ENCODE measurements around the gene CT45A6. TPM values are rescaled to one million over a fixed set of nuclear protein-coding genes. Genes with fewer than 3 reads are reported as not detected.
"Not testable (repeated sequence)": the region's sequence is repeated elsewhere in the genome, so short reads cannot be mapped to it uniquely, and the experiment has no call there.

Gene CT45A6
- not detected for total RNA-seq

GRCh38 chrX:135802687-135803086 lies at the start of gene CT45A6:
CT45A6 (minus strand) TSS chrX:135802787; CDS start chrX:135798993, 3,794 bp downstream.
- DNase-seq (ENCODE audit: low spot score) = not testable (repeated sequence)

- DNase-seq (ENCODE audit: low spot score) = not testable (repeated sequence)
These were observed 34.6 kb upstream of the CT45A6 start, which contains the start of gene CT45A7 for GRCh38 chrX:135837180-135837579. CT45A7 (minus strand) TSS chrX:135837280; CDS start chrX:135833533, 3,747 bp downstream.

DNA sequence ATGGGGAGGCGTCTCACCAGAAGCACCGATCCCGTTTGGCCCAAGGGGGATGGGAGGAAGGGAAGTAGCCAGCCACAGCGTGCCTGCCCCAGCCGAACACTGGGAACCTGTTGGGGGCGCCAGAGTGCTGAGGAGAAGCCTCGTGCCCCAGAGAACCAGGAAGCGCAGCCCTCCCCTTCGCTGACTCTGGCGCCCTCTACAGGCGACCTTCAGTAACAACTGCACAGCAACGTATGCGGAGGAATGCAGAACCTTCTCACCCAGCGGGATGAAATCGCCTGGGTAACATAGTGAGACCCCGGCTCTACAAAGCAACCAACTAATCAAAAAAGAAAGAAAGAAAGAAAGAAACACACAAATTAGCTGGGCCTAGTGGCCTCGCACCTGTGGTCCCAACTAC lies 17.3 kb upstream of the CT45A6 start, which contains the start of gene CT45A2:
CT45A2 (minus strand) TSS at position 101 of the 400 bp plus-strand sequence. CDS start 3,747 bp downstream, outside the sequence.
- DNase-seq (ENCODE audit: low spot score) = not testable (repeated sequence)

DNA sequence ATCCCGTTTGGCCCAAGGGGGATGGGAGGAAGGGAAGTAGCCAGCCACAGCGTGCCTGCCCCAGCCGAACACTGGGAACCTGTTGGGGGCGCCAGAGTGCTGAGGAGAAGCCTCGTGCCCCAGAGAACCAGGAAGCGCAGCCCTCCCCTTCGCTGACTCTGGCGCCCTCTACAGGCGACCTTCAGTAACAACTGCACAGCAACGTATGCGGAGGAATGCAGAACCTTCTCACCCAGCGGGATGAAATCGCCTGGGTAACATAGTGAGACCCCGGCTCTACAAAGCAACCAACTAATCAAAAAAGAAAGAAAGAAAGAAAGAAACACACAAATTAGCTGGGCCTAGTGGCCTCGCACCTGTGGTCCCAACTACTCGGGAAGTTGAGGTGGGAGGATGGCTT lies 17.2 kb downstream of the CT45A6 start, which contains the start of gene CT45A5:
CT45A5 (minus strand) TSS at position 101 of the 400 bp plus-strand sequence. CDS start 3,774 bp downstream, outside the sequence.
- DNase-seq (ENCODE audit: low spot score) = not testable (repeated sequence)

DNA sequence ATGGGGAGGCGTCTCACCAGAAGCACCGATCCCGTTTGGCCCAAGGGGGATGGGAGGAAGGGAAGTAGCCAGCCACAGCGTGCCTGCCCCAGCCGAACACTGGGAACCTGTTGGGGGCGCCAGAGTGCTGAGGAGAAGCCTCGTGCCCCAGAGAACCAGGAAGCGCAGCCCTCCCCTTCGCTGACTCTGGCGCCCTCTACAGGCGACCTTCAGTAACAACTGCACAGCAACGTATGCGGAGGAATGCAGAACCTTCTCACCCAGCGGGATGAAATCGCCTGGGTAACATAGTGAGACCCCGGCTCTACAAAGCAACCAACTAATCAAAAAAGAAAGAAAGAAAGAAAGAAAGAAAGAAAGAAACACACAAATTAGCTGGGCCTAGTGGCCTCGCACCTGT lies 34.5 kb downstream of the CT45A6 start, which contains the start of gene CT45A3:
CT45A3 (minus strand) TSS at position 101 of the 400 bp plus-strand sequence. CDS start 3,747 bp downstream, outside the sequence.
- DNase-seq (ENCODE audit: low spot score) = not testable (repeated sequence)

DNA sequence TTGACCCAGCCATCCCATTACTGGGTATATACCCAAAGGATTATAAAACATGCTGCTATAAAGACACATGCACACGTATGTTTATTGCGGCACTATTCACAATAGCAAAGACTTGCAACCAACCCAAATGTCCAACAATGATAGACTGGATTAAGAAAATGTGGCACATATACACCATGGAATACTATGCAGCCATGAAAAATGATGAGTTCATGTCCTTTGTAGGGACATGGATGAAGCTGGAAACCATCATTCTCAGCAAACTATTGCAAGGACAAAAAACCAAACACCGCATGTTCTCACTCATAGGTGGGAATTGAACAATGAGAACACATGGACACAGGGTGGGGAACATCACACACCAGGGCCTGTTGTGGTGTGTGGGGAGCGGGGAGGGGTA lies 57.8 kb downstream of the CT45A6 start:
- DNase-seq (ENCODE audit: low spot score) = not testable (repeated sequence)

Other genes with a start within 250 kb of the CT45A6 start
- gene CT45A1, start 89.1 kb downstream of the CT45A6 start, total RNA-seq = not detected
- not detected for gene CT45A3, start 34.6 kb downstream of the CT45A6 start, total RNA-seq
- not detected for gene CT45A5, start 17.3 kb downstream of the CT45A6 start, total RNA-seq
- gene CT45A2, start 17.2 kb upstream of the CT45A6 start, total RNA-seq = not detected
- not detected for gene CT45A7, start 34.5 kb upstream of the CT45A6 start, total RNA-seq
- not detected for gene CT45A8, start 51.8 kb upstream of the CT45A6 start, total RNA-seq
- gene CT45A9, start 69.0 kb upstream of the CT45A6 start, total RNA-seq = not detected
- gene CT45A10, start 90.7 kb upstream of the CT45A6 start, total RNA-seq = not detected
- not detected for gene SAGE1, start 90.9 kb upstream of the CT45A6 start, total RNA-seq
- gene MMGT1, start 171.2 kb upstream of the CT45A6 start, total RNA-seq = 25.0 TPM
- gene SLC9A6, start 182.6 kb upstream of the CT45A6 start, total RNA-seq = 12.9 TPM

All from ureter (tissue), 1 donor.